HCT116 (cell line): ENCODE data around the gene PRPH.

Source experiments
- EGR1 ChIP-seq: IDR thresholded peaks from 2 replicates; pipeline ENCODE4 v1.6.1; 2012; ENCODE audit warnings: low read depth
- EZH2phosphoT487 ChIP-seq: fragments of 200-600 bp; IDR thresholded peaks from 2 replicates; pipeline ENCODE4 v1.6.1; 2018; ENCODE audit warnings: antibody characterized with exemption, borderline replicate concordance
- JUND ChIP-seq: IDR thresholded peaks from 2 replicates; pipeline ENCODE4 v1.6.1; 2012
- POLR2A ChIP-seq: IDR thresholded peaks from 2 replicates; pipeline ENCODE4 v1.7.0; 2011; ENCODE audit warnings: borderline replicate concordance; ENCODE audit not compliant: insufficient read depth, insufficient read length; ENCODE audit errors: extremely low read depth
- YY1 ChIP-seq: IDR thresholded peaks from 2 replicates; pipeline ENCODE4 v1.6.1; 2011; ENCODE audit warnings: low read length, low read depth, moderate library complexity, mild to moderate bottlenecking; ENCODE audit not compliant: insufficient replicate concordance; ENCODE audit errors: extremely low read depth
- ZNF274 ChIP-seq: fragments of 200-500 bp; sonication (Bioruptor generic); IDR thresholded peaks from 2 replicates; pipeline ENCODE4 v1.6.1; 2014; ENCODE audit warnings: mild to moderate bottlenecking, low read depth, low read length, inconsistent platforms
- TF ChIP-seq, protein P1 (sequence below), 3 experiments: fragments of 200-600 bp in 1 of 3; sonication (generic) in 1 of 3; IDR thresholded peaks in 2 of 3; conservative IDR thresholded peaks in 1 of 3; 2 replicates each; pipeline ENCODE4 v1.5.1; 2012 to 2017; ENCODE audit warnings: low read depth in 2 of 3, low read length in 2 of 3, antibody characterized with exemption in 1 of 3, borderline replicate concordance in 1 of 3, control low read depth in 1 of 3, mild to moderate bottlenecking in 1 of 3, mixed read lengths in 1 of 3, mixed run types in 1 of 3, moderate library complexity in 1 of 3; ENCODE audit not compliant: insufficient read depth in 1 of 3
- TF ChIP-seq, protein P2 (sequence below): IDR thresholded peaks from 2 replicates; pipeline ENCODE4 v1.6.1; 2012
- TF ChIP-seq, protein P3 (sequence below): IDR thresholded peaks from 2 replicates; pipeline ENCODE4 v1.6.1; 2012; ENCODE audit warnings: low read depth
- TF ChIP-seq, protein P4 (sequence below): IDR thresholded peaks from 2 replicates; pipeline ENCODE4 v1.6.1; 2012

DNA sequence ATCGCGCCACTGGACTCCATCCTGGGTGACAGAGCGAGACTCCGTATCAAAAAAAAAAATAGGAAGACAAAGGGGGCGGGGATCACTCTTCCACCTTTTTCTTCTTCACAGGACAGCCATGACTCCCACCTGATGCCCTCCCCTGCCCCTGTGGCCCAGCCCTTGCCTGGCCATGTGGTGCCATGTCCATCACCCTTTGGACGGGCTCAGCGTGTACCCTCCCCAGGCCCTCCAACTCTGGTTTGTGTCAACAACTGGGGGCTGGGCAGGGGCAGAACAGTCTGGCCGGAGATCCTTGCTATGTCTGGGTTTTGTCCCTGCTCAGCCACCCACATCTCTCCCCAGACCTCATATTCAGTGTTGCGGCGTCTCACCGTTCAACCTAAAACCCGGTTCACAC, 33.9 kb downstream of the PRPH start:
- TF ChIP-seq, protein P1, sequence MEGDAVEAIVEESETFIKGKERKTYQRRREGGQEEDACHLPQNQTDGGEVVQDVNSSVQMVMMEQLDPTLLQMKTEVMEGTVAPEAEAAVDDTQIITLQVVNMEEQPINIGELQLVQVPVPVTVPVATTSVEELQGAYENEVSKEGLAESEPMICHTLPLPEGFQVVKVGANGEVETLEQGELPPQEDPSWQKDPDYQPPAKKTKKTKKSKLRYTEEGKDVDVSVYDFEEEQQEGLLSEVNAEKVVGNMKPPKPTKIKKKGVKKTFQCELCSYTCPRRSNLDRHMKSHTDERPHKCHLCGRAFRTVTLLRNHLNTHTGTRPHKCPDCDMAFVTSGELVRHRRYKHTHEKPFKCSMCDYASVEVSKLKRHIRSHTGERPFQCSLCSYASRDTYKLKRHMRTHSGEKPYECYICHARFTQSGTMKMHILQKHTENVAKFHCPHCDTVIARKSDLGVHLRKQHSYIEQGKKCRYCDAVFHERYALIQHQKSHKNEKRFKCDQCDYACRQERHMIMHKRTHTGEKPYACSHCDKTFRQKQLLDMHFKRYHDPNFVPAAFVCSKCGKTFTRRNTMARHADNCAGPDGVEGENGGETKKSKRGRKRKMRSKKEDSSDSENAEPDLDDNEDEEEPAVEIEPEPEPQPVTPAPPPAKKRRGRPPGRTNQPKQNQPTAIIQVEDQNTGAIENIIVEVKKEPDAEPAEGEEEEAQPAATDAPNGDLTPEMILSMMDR (IDR thresholded peaks at IDR 0.05 in 2 of 3, conservative IDR thresholded peaks at IDR 0.05 in 1 of 3; ENCODE audit: borderline replicate concordance in 1 of 3, insufficient read depth in 1 of 3, low read depth in 2 of 3, low read length in 2 of 3) = no peak
- no peak for TF ChIP-seq EZH2phosphoT487
- TF ChIP-seq, protein P2, sequence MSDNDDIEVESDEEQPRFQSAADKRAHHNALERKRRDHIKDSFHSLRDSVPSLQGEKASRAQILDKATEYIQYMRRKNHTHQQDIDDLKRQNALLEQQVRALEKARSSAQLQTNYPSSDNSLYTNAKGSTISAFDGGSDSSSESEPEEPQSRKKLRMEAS = no peak
- no peak for TF ChIP-seq EGR1
- no peak for TF ChIP-seq POLR2A
- no peak for TF ChIP-seq ZNF274
- TF ChIP-seq, protein P3, sequence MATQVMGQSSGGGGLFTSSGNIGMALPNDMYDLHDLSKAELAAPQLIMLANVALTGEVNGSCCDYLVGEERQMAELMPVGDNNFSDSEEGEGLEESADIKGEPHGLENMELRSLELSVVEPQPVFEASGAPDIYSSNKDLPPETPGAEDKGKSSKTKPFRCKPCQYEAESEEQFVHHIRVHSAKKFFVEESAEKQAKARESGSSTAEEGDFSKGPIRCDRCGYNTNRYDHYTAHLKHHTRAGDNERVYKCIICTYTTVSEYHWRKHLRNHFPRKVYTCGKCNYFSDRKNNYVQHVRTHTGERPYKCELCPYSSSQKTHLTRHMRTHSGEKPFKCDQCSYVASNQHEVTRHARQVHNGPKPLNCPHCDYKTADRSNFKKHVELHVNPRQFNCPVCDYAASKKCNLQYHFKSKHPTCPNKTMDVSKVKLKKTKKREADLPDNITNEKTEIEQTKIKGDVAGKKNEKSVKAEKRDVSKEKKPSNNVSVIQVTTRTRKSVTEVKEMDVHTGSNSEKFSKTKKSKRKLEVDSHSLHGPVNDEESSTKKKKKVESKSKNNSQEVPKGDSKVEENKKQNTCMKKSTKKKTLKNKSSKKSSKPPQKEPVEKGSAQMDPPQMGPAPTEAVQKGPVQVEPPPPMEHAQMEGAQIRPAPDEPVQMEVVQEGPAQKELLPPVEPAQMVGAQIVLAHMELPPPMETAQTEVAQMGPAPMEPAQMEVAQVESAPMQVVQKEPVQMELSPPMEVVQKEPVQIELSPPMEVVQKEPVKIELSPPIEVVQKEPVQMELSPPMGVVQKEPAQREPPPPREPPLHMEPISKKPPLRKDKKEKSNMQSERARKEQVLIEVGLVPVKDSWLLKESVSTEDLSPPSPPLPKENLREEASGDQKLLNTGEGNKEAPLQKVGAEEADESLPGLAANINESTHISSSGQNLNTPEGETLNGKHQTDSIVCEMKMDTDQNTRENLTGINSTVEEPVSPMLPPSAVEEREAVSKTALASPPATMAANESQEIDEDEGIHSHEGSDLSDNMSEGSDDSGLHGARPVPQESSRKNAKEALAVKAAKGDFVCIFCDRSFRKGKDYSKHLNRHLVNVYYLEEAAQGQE = no peak
- TF ChIP-seq YY1 = no peak
- TF ChIP-seq, protein P4, sequence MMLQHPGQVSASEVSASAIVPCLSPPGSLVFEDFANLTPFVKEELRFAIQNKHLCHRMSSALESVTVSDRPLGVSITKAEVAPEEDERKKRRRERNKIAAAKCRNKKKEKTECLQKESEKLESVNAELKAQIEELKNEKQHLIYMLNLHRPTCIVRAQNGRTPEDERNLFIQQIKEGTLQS = no peak
- TF ChIP-seq JUND = no peak
